Caco-2 (cell line): ENCODE data around the gene SLC22A23. TPM values are rescaled to one million over a fixed set of nuclear protein-coding genes. Genes with fewer than 3 reads are reported as not detected.

Source experiments
- BruUV-seq: library from RNA; stranded (reverse); fragments of 400-500 nt; replicated peaks from 2 replicates; lab custom pipeline; 2021; lab: Mats Ljungman, UMichigan
- CTCF ChIA-PET: fragments of 300-600 bp; sonication (Branson Sonifier 250); formaldehyde crosslinking; loops from one replicate; lab custom pipeline; 2022; ENCODE audit warnings: antibody characterized with exemption; lab: Charles Lee
- POLR2A ChIA-PET: fragments of 300-600 bp; sonication (Branson Sonifier 250); formaldehyde crosslinking; loops from one replicate; lab custom pipeline; 2022; ENCODE audit warnings: antibody characterized with exemption; lab: Charles Lee
- DNase-seq, 2 experiments: peaks; one replicate each; pipeline versions ENCODE4 v3.0.0 to v3.0.0-alpha.2; 2020 to 2022
- H3K27me3 ChIP-seq: replicated peaks from 2 replicates; pipeline ENCODE4 v1.6.0; 2011; ENCODE audit warnings: low read length; ENCODE audit not compliant: control insufficient read depth, insufficient read depth
- H3K36me3 ChIP-seq: 2 replicates; pipeline ENCODE4 v1.5.1; 2011; ENCODE audit warnings: low read length; ENCODE audit not compliant: control insufficient read depth, insufficient read depth
- H3K4me1 ChIP-seq: fragments of 250-450 bp; sonication (Bioruptor Pico); 2 replicates; pipeline ENCODE4 v1.5.1; 2020; ENCODE audit warnings: mild to moderate bottlenecking
- H3K4me3 ChIP-seq: 2 replicates; pipeline ENCODE4 v1.5.1; 2011; ENCODE audit warnings: low read depth, mild to moderate bottlenecking, control low read depth, low read length
- H3K9me3 ChIP-seq: fragments of 250-450 bp; sonication (Bioruptor Pico); 2 replicates; pipeline ENCODE4 v1.5.1; 2020; ENCODE audit warnings: mild to moderate bottlenecking, moderate library complexity
- H3K27ac Mint-ChIP-seq: one replicate; pipeline ENCODE4 v1.8.0; 2022; ENCODE audit warnings: mixed read lengths; ENCODE audit not compliant: unreplicated experiment
- H3K27me3 Mint-ChIP-seq: one replicate; pipeline ENCODE4 v1.8.0; 2022; ENCODE audit warnings: mixed read lengths; ENCODE audit not compliant: insufficient read depth, unreplicated experiment
- H3K36me3 Mint-ChIP-seq: one replicate; pipeline ENCODE4 v1.8.0; 2022; ENCODE audit warnings: mild to moderate bottlenecking, mixed read lengths; ENCODE audit not compliant: insufficient read depth, unreplicated experiment
- H3K4me1 Mint-ChIP-seq: one replicate; pipeline ENCODE4 v1.8.0; 2022; ENCODE audit warnings: low read depth, mixed read lengths; ENCODE audit not compliant: unreplicated experiment
- H3K4me3 Mint-ChIP-seq: one replicate; pipeline ENCODE4 v1.8.0; 2022; ENCODE audit warnings: mild to moderate bottlenecking, moderate library complexity, mixed read lengths; ENCODE audit not compliant: unreplicated experiment
- H3K9me3 Mint-ChIP-seq: one replicate; pipeline ENCODE4 v1.8.0; 2022; ENCODE audit warnings: mixed read lengths; ENCODE audit not compliant: unreplicated experiment
- intact Hi-C: fragments of 100-400 bp; cut with micrococcal nuclease; formaldehyde crosslinking; loops from one replicate; pipeline ENCODE4 v1.10.0; 2022; ENCODE audit not compliant: unreplicated experiment
- total RNA-seq: library from RNA; stranded (reverse); gene quantifications from 2 replicates; pipeline ENCODE4 v1.2.3, GENCODE V29; 2022
- TF ChIP-seq, protein P1 (sequence below), 2 experiments: fragments of 200-600 bp in 1 of 2; IDR thresholded peaks; 1 replicate in 1 of 2; 2 replicates in 1 of 2; pipeline versions ENCODE4 v1.5.1 to v1.8.0; 2011 to 2022; ENCODE audit warnings: antibody characterized with exemption in 1 of 2, control low read depth in 1 of 2, inconsistent platforms in 1 of 2, low read depth in 1 of 2, low read length in 1 of 2, mild to moderate bottlenecking in 1 of 2, moderate library complexity in 1 of 2; ENCODE audit not compliant: insufficient read depth in 1 of 2, severe bottlenecking in 1 of 2, unreplicated experiment in 1 of 2

The SLC22A23 gene
- total RNA-seq, 1 experiment from 2014 or later, result 45.5 TPM

GRCh38 chr6:3314176-3314575 is 142.7 kb downstream of the SLC22A23 start:
- Mint-ChIP-seq H3K36me3 (peaks cover 33% of the 10 kb centered on the region), H3K27me3 (no peaks in the 10 kb centered on the region), H3K27ac (no peak overlapping the region), H3K9me3 (no peaks in the 10 kb centered on the region), H3K4me1 (no peaks in the 10 kb centered on the region), H3K4me3 (no peak overlapping the region)
- no peaks in the 10 kb centered on the region for H3K9me3 ChIP-seq
- no peak for DNase-seq
- POLR2A ChIA-PET, result no interaction called here
- no peak overlapping the region for H3K4me3 ChIP-seq
- BruUV-seq, result no TSS peak
- TF ChIP-seq, protein P1, sequence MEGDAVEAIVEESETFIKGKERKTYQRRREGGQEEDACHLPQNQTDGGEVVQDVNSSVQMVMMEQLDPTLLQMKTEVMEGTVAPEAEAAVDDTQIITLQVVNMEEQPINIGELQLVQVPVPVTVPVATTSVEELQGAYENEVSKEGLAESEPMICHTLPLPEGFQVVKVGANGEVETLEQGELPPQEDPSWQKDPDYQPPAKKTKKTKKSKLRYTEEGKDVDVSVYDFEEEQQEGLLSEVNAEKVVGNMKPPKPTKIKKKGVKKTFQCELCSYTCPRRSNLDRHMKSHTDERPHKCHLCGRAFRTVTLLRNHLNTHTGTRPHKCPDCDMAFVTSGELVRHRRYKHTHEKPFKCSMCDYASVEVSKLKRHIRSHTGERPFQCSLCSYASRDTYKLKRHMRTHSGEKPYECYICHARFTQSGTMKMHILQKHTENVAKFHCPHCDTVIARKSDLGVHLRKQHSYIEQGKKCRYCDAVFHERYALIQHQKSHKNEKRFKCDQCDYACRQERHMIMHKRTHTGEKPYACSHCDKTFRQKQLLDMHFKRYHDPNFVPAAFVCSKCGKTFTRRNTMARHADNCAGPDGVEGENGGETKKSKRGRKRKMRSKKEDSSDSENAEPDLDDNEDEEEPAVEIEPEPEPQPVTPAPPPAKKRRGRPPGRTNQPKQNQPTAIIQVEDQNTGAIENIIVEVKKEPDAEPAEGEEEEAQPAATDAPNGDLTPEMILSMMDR (IDR thresholded peaks at IDR 0.05; ENCODE audit: insufficient read depth in 1 of 2, low read depth in 1 of 2, low read length in 1 of 2, severe bottlenecking in 1 of 2, unreplicated experiment in 1 of 2), result no peak
- no peaks in the 10 kb centered on the region for H3K27me3 ChIP-seq
- no peaks in the 10 kb centered on the region for H3K4me1 ChIP-seq
- CTCF ChIA-PET, result no interaction called here
- H3K36me3 ChIP-seq, result no peaks in the 10 kb centered on the region
- intact Hi-C loops, result no loop called here

- Mint-ChIP-seq H3K4me1 (no peaks in the 10 kb centered on the region), H3K36me3 (peaks cover 30% of the 10 kb centered on the region), H3K9me3 (no peaks in the 10 kb centered on the region), H3K27me3 (no peaks in the 10 kb centered on the region), H3K27ac (no peak overlapping the region), H3K4me3 (no peak overlapping the region)
- TF ChIP-seq, protein P1 (IDR thresholded peaks at IDR 0.05; ENCODE audit: insufficient read depth in 1 of 2, low read depth in 1 of 2, low read length in 1 of 2, severe bottlenecking in 1 of 2, unreplicated experiment in 1 of 2), result no peak
- H3K9me3 ChIP-seq, result no peaks in the 10 kb centered on the region
- no peaks in the 10 kb centered on the region for H3K27me3 ChIP-seq
- H3K36me3 ChIP-seq, result no peaks in the 10 kb centered on the region
- no peak for DNase-seq
- POLR2A ChIA-PET, result no interaction called here
- BruUV-seq, result no TSS peak
- CTCF ChIA-PET, result no interaction called here
- intact Hi-C loops, result no loop called here
- H3K4me1 ChIP-seq, result no peaks in the 10 kb centered on the region
- no peak overlapping the region for H3K4me3 ChIP-seq
Observed at GRCh38 chr6:3312604-3313231, 144.1 kb downstream of the SLC22A23 start.

GRCh38 chr6:3311826-3312225 is 145.0 kb downstream of the SLC22A23 start:
- Mint-ChIP-seq H3K4me1 (no peaks in the 10 kb centered on the region), H3K9me3 (no peaks in the 10 kb centered on the region), H3K27ac (no peak overlapping the region), H3K36me3 (peaks cover 32% of the 10 kb centered on the region), H3K4me3 (no peak overlapping the region), H3K27me3 (no peaks in the 10 kb centered on the region)
- no TSS peak for BruUV-seq
- TF ChIP-seq, protein P1 (IDR thresholded peaks at IDR 0.05; ENCODE audit: insufficient read depth in 1 of 2, low read depth in 1 of 2, low read length in 1 of 2, severe bottlenecking in 1 of 2, unreplicated experiment in 1 of 2), result no peak
- Histone ChIP-seq H3K27me3 (no peaks in the 10 kb centered on the region), H3K9me3 (no peaks in the 10 kb centered on the region), H3K36me3 (no peaks in the 10 kb centered on the region), H3K4me1 (no peaks in the 10 kb centered on the region), H3K4me3 (no peak overlapping the region)
- intact Hi-C loops, result no loop called here
- ChIA-PET POLR2A (no interaction called here), CTCF (no interaction called here)
- no peak for DNase-seq
